HCT116 (cell line): Measurements from ENCODE around the gene PPM1E. TPM values are rescaled to one million over a fixed set of nuclear protein-coding genes. Genes with fewer than 3 reads are reported as not detected.
A peak's percentile ranks its signal among the peaks of the same experiment; 100 is the strongest.

ENCODE experiments used
- ATAC-seq: fragments of 200-7000 bp; cut with Tn5 transposase; 2 replicates; pipeline ENCODE4 v1.9.1; 2020; ENCODE audit warnings: mild to moderate bottlenecking, moderate library complexity
- BruUV-seq: library from RNA; stranded (reverse); fragments of 400-500 nt; replicated peaks from 2 replicates; lab custom pipeline; 2021; lab: Mats Ljungman, UMichigan
- CTCF ChIA-PET: fragments of 300-600 bp; sonication (Branson Sonifier 250); formaldehyde crosslinking; loops from one replicate; lab custom pipeline; 2021; ENCODE audit warnings: antibody characterized with exemption; lab: Charles Lee
- POLR2A ChIA-PET: fragments of 300-600, 350-600 bp; sonication (Branson Sonifier 250); formaldehyde crosslinking; loops from one replicate; lab custom pipeline; 2021; ENCODE audit warnings: antibody characterized with exemption; lab: Charles Lee
- RAD21 ChIA-PET, 2 experiments: fragments of 300-600 bp; sonication (Branson Sonifier 250); formaldehyde crosslinking; loops; one replicate each; lab custom pipeline; 2023; ENCODE audit warnings: low total read pairs in 2 of 2; ENCODE audit not compliant: uncharacterized antibody in 2 of 2, unreplicated experiment in 2 of 2, low non-redundant PET in 1 of 2; lab: Charles Lee
- DNase-seq: peaks from one replicate; pipeline ENCODE4 v3.0.0-alpha.2; 2010; ENCODE audit warnings: low read depth, low spot score
- H2AFZ ChIP-seq: fragments of 200-600 bp; shearing (Covaris generic), sonication (generic); 2 replicates; pipeline ENCODE4 v1.6.1; 2017; ENCODE audit warnings: low read depth, mixed run types, mixed read lengths, antibody characterized with exemption, low read length; ENCODE audit not compliant: poor library complexity, severe bottlenecking
- H3K27ac ChIP-seq: 2 replicates; pipeline ENCODE4 v1.5.1; 2012; ENCODE audit warnings: low read depth, low read length
- H3K27me3 ChIP-seq: fragments of 200-600 bp; sonication (generic); 2 replicates; pipeline ENCODE4 v1.6.1; 2016; ENCODE audit warnings: mixed run types, low read length, mixed read lengths; ENCODE audit not compliant: insufficient read depth
- H3K36me3 ChIP-seq, 2 experiments: fragments of 200-500 bp in 1 of 2; fragments of 200-600 bp in 1 of 2; sonication (Bioruptor generic) in 1 of 2; sonication (generic) in 1 of 2; 2 replicates each; pipeline versions ENCODE4 v1.5.1 to v1.6.1; 2014 to 2016; ENCODE audit warnings: low read length in 2 of 2, inconsistent platforms in 1 of 2, mixed read lengths in 1 of 2, mixed run types in 1 of 2; ENCODE audit not compliant: insufficient read depth in 2 of 2, control insufficient read depth in 1 of 2
- H3K4me1 ChIP-seq, 2 experiments: fragments of 200-600 bp in 1 of 2; sonication (generic) in 1 of 2; 2 replicates each; pipeline versions ENCODE4 v1.5.1 to v1.6.1; 2012 to 2017; ENCODE audit warnings: low read length in 2 of 2, inconsistent platforms in 1 of 2, mild to moderate bottlenecking in 1 of 2, mixed read lengths in 1 of 2, mixed run types in 1 of 2, moderate library complexity in 1 of 2; ENCODE audit not compliant: insufficient read depth in 2 of 2, control insufficient read depth in 1 of 2
- H3K4me2 ChIP-seq: fragments of 200-600 bp; sonication (generic); 2 replicates; pipeline ENCODE4 v1.6.1; 2017; ENCODE audit warnings: mixed run types, low read length, mixed read lengths
- H3K4me3 ChIP-seq, 2 experiments: fragments of 200-600 bp in 1 of 2; sonication (generic) in 1 of 2; replicated peaks in 1 of 2; 2 replicates each; pipeline ENCODE4 v1.5.1; 2011 to 2016; ENCODE audit warnings: low read length in 2 of 2, control low read depth in 1 of 2, low read depth in 1 of 2, mild to moderate bottlenecking in 1 of 2, mixed read lengths in 1 of 2, mixed run types in 1 of 2
- H3K79me2 ChIP-seq: fragments of 200-600 bp; sonication (generic); 2 replicates; pipeline ENCODE4 v1.6.1; 2017; ENCODE audit warnings: mild to moderate bottlenecking, mixed run types, low read length, moderate library complexity, mixed read lengths; ENCODE audit not compliant: insufficient read depth
- H3K9ac ChIP-seq: fragments of 200-600 bp; sonication (generic); 2 replicates; pipeline ENCODE4 v1.6.1; 2016; ENCODE audit warnings: low read length, mixed read lengths
- H3K9me2 ChIP-seq: fragments of 200-600 bp; sonication (generic), shearing (Covaris generic); 2 replicates; pipeline ENCODE4 v1.6.1; 2017; ENCODE audit warnings: mixed run types, mild to moderate bottlenecking, moderate library complexity; ENCODE audit not compliant: insufficient read depth
- H3K9me3 ChIP-seq, 2 experiments: fragments of 200-500 bp in 1 of 2; fragments of 200-600 bp in 1 of 2; sonication (Bioruptor generic) in 1 of 2; sonication (generic) in 1 of 2; 2 replicates each; pipeline ENCODE4 v1.6.1; 2014 to 2017; ENCODE audit warnings: low read length in 2 of 2, mixed read lengths in 2 of 2, inconsistent platforms in 1 of 2, low read depth in 1 of 2, mild to moderate bottlenecking in 1 of 2, mixed run types in 1 of 2, moderate library complexity in 1 of 2; ENCODE audit not compliant: control insufficient read depth in 1 of 2, insufficient read depth in 1 of 2
- H4K20me1 ChIP-seq: fragments of 200-600 bp; sonication (generic), shearing (Covaris generic); 2 replicates; pipeline ENCODE4 v1.6.1; 2017; ENCODE audit warnings: mixed run types, mild to moderate bottlenecking, moderate library complexity; ENCODE audit not compliant: insufficient read depth
- CBX3 ChIP-seq: IDR thresholded peaks from 2 replicates; pipeline ENCODE4 v1.6.1; 2012; ENCODE audit warnings: low read depth
- CEBPB ChIP-seq: IDR thresholded peaks from 2 replicates; pipeline ENCODE4 v1.6.1; 2012; ENCODE audit warnings: low read depth
- EGR1 ChIP-seq: IDR thresholded peaks from 2 replicates; pipeline ENCODE4 v1.6.1; 2012; ENCODE audit warnings: low read depth
- EZH2 ChIP-seq: fragments of 200-600 bp; sonication (generic); IDR thresholded peaks from 2 replicates; pipeline ENCODE4 v1.6.1; 2017; ENCODE audit warnings: antibody characterized with exemption, mixed run types
- EZH2phosphoT487 ChIP-seq: fragments of 200-600 bp; IDR thresholded peaks from 2 replicates; pipeline ENCODE4 v1.6.1; 2018; ENCODE audit warnings: antibody characterized with exemption, borderline replicate concordance
- JUND ChIP-seq: IDR thresholded peaks from 2 replicates; pipeline ENCODE4 v1.6.1; 2012
- POLR2A ChIP-seq: IDR thresholded peaks from 2 replicates; pipeline ENCODE4 v1.7.0; 2011; ENCODE audit warnings: borderline replicate concordance; ENCODE audit not compliant: insufficient read depth, insufficient read length; ENCODE audit errors: extremely low read depth
- RAD21 ChIP-seq: IDR thresholded peaks from 2 replicates; pipeline ENCODE4 v1.6.1; 2012; ENCODE audit warnings: low read depth, mild to moderate bottlenecking
- SIN3A ChIP-seq: IDR thresholded peaks from 2 replicates; pipeline ENCODE4 v1.6.1; 2012; ENCODE audit warnings: low read depth
- SP1 ChIP-seq: IDR thresholded peaks from 2 replicates; pipeline ENCODE4 v1.6.1; 2012; ENCODE audit warnings: low read depth
- TCF7L2 ChIP-seq: IDR thresholded peaks from 2 replicates; pipeline ENCODE4 v1.7.0; 2011; ENCODE audit warnings: borderline replicate concordance, inconsistent platforms; ENCODE audit not compliant: insufficient read depth, insufficient read length; ENCODE audit errors: extremely low read depth
- YY1 ChIP-seq: IDR thresholded peaks from 2 replicates; pipeline ENCODE4 v1.6.1; 2011; ENCODE audit warnings: low read length, low read depth, moderate library complexity, mild to moderate bottlenecking; ENCODE audit not compliant: insufficient replicate concordance; ENCODE audit errors: extremely low read depth
- ZNF274 ChIP-seq: fragments of 200-500 bp; sonication (Bioruptor generic); IDR thresholded peaks from 2 replicates; pipeline ENCODE4 v1.6.1; 2014; ENCODE audit warnings: mild to moderate bottlenecking, low read depth, low read length, inconsistent platforms
- intact Hi-C: fragments of 100-400 bp; cut with micrococcal nuclease; formaldehyde crosslinking; loops from 2 replicates; pipeline ENCODE4 v1.10.0; 2022
- total RNA-seq: library from RNA; stranded (reverse); gene quantifications from one replicate; pipeline ENCODE4 v1.2.1, GENCODE V29; 2021; ENCODE audit not compliant: unreplicated experiment
- TF ChIP-seq, protein P1 (sequence below), 3 experiments: fragments of 200-600 bp in 1 of 3; sonication (generic) in 1 of 3; IDR thresholded peaks in 2 of 3; conservative IDR thresholded peaks in 1 of 3; 2 replicates each; pipeline ENCODE4 v1.5.1; 2012 to 2017; ENCODE audit warnings: low read depth in 2 of 3, low read length in 2 of 3, antibody characterized with exemption in 1 of 3, borderline replicate concordance in 1 of 3, control low read depth in 1 of 3, mild to moderate bottlenecking in 1 of 3, mixed read lengths in 1 of 3, mixed run types in 1 of 3, moderate library complexity in 1 of 3; ENCODE audit not compliant: insufficient read depth in 1 of 3
- TF ChIP-seq, protein P2 (sequence below): IDR thresholded peaks from 2 replicates; pipeline ENCODE4 v1.6.1; 2012

PPM1E gene
- total RNA-seq, 1 experiment from 2014 or later: 0.02 TPM

DNA sequence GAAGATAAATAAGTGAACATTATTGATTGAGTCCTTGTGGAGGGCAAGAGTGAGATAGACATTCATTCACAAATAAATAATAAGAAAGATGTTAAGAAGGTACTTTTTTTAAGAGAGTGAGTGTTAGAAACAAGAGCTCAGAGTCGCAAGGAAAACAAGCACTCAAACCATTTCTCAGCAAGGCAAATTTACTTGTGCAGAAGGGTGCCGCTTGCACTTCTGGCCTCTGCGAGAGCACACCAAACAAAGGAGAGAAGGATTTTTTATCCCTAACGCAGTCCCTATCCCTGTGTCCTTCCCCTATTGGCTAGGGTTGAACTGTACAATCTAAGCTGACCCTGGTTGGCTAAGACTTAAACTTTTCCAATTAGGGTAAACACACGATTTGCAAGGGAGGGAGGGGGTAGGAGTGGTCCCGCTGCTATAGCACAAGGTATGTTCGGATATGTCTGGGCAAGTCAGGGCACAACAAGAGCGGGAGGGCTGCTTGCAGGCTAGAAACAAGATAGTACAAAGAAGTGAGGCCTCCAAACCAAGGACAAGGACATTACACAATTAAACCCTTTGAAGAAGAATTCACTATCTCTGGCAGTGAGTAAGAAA, 156.2 kb downstream of the PPM1E start:
- ChIA-PET CTCF (no interaction called here), POLR2A (no interaction called here), RAD21 (no interaction called here)
- Histone ChIP-seq H3K79me2 (no peaks in the 10 kb centered on the region), H3K9me3 (peaks cover 10 to 21% of the 10 kb centered on the region in 2 experiments), H3K4me1 (no peaks in the 10 kb centered on the region), H4K20me1 (no peaks in the 10 kb centered on the region), H2AFZ (no peak overlapping the region), H3K36me3 (no peaks in the 10 kb centered on the region), H3K9me2 (no peaks in the 10 kb centered on the region), H3K4me2 (no peak overlapping the region), H3K9ac (no peak overlapping the region), H3K27ac (no peak overlapping the region), H3K27me3 (no peaks in the 10 kb centered on the region), H3K4me3 (no peak overlapping the region)
- no peak for TF ChIP-seq SIN3A
- TF ChIP-seq, protein P1, sequence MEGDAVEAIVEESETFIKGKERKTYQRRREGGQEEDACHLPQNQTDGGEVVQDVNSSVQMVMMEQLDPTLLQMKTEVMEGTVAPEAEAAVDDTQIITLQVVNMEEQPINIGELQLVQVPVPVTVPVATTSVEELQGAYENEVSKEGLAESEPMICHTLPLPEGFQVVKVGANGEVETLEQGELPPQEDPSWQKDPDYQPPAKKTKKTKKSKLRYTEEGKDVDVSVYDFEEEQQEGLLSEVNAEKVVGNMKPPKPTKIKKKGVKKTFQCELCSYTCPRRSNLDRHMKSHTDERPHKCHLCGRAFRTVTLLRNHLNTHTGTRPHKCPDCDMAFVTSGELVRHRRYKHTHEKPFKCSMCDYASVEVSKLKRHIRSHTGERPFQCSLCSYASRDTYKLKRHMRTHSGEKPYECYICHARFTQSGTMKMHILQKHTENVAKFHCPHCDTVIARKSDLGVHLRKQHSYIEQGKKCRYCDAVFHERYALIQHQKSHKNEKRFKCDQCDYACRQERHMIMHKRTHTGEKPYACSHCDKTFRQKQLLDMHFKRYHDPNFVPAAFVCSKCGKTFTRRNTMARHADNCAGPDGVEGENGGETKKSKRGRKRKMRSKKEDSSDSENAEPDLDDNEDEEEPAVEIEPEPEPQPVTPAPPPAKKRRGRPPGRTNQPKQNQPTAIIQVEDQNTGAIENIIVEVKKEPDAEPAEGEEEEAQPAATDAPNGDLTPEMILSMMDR (IDR thresholded peaks at IDR 0.05 in 2 of 3, conservative IDR thresholded peaks at IDR 0.05 in 1 of 3; ENCODE audit: borderline replicate concordance in 1 of 3, insufficient read depth in 1 of 3, low read depth in 2 of 3, low read length in 2 of 3): no peak
- peak; percentile 96 for TF ChIP-seq CBX3
- no peak for TF ChIP-seq JUND
- intact Hi-C loops: no loop called here
- ATAC-seq: no peak
- DNase-seq: peak; percentile 16
- BruUV-seq: no TSS peak

- no peaks in the 10 kb centered on the region for H3K79me2 ChIP-seq
- H3K4me2 ChIP-seq: no peak overlapping the region
- no peaks in the 10 kb centered on the region for H3K27me3 ChIP-seq
- peaks cover 10 to 21% of the 10 kb centered on the region in 2 experiments for H3K9me3 ChIP-seq
- no peaks in the 10 kb centered on the region for H3K36me3 ChIP-seq
- no peak overlapping the region for H3K27ac ChIP-seq
- no TSS peak for BruUV-seq
- TF ChIP-seq TCF7L2 (no peak), YY1 (no peak), EGR1 (no peak), RAD21 (no peak), CBX3 (no peak), EZH2 (no peak), ZNF274 (no peak), CEBPB (no peak), SP1 (no peak), JUND (no peak), EZH2phosphoT487 (no peak), POLR2A (no peak)
- TF ChIP-seq, protein P2, sequence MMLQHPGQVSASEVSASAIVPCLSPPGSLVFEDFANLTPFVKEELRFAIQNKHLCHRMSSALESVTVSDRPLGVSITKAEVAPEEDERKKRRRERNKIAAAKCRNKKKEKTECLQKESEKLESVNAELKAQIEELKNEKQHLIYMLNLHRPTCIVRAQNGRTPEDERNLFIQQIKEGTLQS: no peak
- TF ChIP-seq, protein P1 (IDR thresholded peaks at IDR 0.05 in 2 of 3, conservative IDR thresholded peaks at IDR 0.05 in 1 of 3; ENCODE audit: borderline replicate concordance in 1 of 3, insufficient read depth in 1 of 3, low read depth in 2 of 3, low read length in 2 of 3): no peak
- no peaks in the 10 kb centered on the region for H4K20me1 ChIP-seq
- intact Hi-C loops: no loop called here
- ChIA-PET POLR2A (no interaction called here), RAD21 (no interaction called here), CTCF (no interaction called here)
- H3K9me2 ChIP-seq: no peaks in the 10 kb centered on the region
- DNase-seq: no peak
- no peak for ATAC-seq
- H3K9ac ChIP-seq: no peak overlapping the region
- H3K4me1 ChIP-seq: no peaks in the 10 kb centered on the region
- no peak overlapping the region for H2AFZ ChIP-seq
- no peak overlapping the region for H3K4me3 ChIP-seq
Measured at GRCh38 chr17:58913552-58913951, 157.9 kb downstream of the PPM1E start.
